Keratinocyte (primary cell): Measurements from ENCODE around the gene TXNRD2. TPM values are rescaled to one million over a fixed set of nuclear protein-coding genes. Genes with fewer than 3 reads are reported as not detected.
A peak's percentile ranks its signal among the peaks of the same experiment; 100 is the strongest.
"Not testable (repeated sequence)": the region's sequence is repeated elsewhere in the genome, so short reads cannot be mapped to it uniquely, and the experiment has no call there.

ENCODE experiments used
- DNase-seq: peaks from one replicate; pipeline ENCODE4 v3.0.0-alpha.2; 2011; ENCODE audit warnings: low read depth, missing footprints, low spot score
- FAIRE-seq: peaks from 2 replicates; lab custom pipeline; 2011; peaks lifted over from hg19 to GRCh38; lab: Jason Lieb, UNC
- H2AFZ ChIP-seq: 2 replicates; pipeline ENCODE4 v1.6.0; 2012; ENCODE audit warnings: low read length, control low read depth, inconsistent platforms; ENCODE audit not compliant: control insufficient read depth
- H3K27ac ChIP-seq: 2 replicates; pipeline ENCODE4 v1.5.1; 2011; ENCODE audit warnings: low read length; ENCODE audit not compliant: control insufficient read depth, insufficient read depth
- H3K27me3 ChIP-seq: 3 replicates; pipeline ENCODE4 v1.6.0; 2011; ENCODE audit warnings: low read length; ENCODE audit not compliant: control insufficient read depth, insufficient read depth; ENCODE audit errors: extremely low read depth
- H3K36me3 ChIP-seq, 2 experiments: 2 replicates in 1 of 2; 3 replicates in 1 of 2; pipeline ENCODE4 v1.5.1; 2011; ENCODE audit warnings: low read length in 2 of 2, mild to moderate bottlenecking in 1 of 2; ENCODE audit not compliant: control insufficient read depth in 2 of 2, insufficient read depth in 2 of 2; ENCODE audit errors: extremely low read depth in 1 of 2
- H3K4me1 ChIP-seq: 3 replicates; pipeline ENCODE4 v1.5.1; 2011; ENCODE audit warnings: low read length; ENCODE audit not compliant: control insufficient read depth, insufficient read depth; ENCODE audit errors: extremely low read depth
- H3K4me2 ChIP-seq: 3 replicates; pipeline ENCODE4 v1.6.0; 2011; ENCODE audit warnings: low read depth, low read length; ENCODE audit not compliant: control insufficient read depth, insufficient read depth; ENCODE audit errors: extremely low read depth
- H3K4me3 ChIP-seq, 3 experiments: fragments of 200-600 bp in 1 of 3; sonication (generic) in 1 of 3; 2 replicates in 2 of 3; 3 replicates in 1 of 3; pipeline ENCODE4 v1.5.1; 2011 to 2016; ENCODE audit warnings: low read length in 3 of 3, mild to moderate bottlenecking in 3 of 3, control low read depth in 2 of 3, inconsistent platforms in 1 of 3, low read depth in 1 of 3, mixed read lengths in 1 of 3, mixed run types in 1 of 3, moderate library complexity in 1 of 3; ENCODE audit not compliant: control insufficient read depth in 2 of 3, insufficient read depth in 2 of 3; ENCODE audit errors: extremely low read depth in 1 of 3
- H3K79me2 ChIP-seq: 2 replicates; pipeline ENCODE4 v1.6.0; 2012; ENCODE audit warnings: low read length; ENCODE audit not compliant: control insufficient read depth, insufficient read depth
- H3K9ac ChIP-seq: 3 replicates; pipeline ENCODE4 v1.6.0; 2011; ENCODE audit warnings: low read length; ENCODE audit not compliant: control insufficient read depth, insufficient read depth; ENCODE audit errors: extremely low read depth
- H3K9me1 ChIP-seq: 3 replicates; pipeline ENCODE4 v1.6.0; 2011; ENCODE audit warnings: low read length; ENCODE audit not compliant: control insufficient read depth, insufficient read depth; ENCODE audit errors: extremely low read depth
- H3K9me3 ChIP-seq: 2 replicates; pipeline ENCODE4 v1.5.1; 2012; ENCODE audit warnings: low read depth, low read length; ENCODE audit not compliant: control insufficient read depth
- H4K20me1 ChIP-seq: 3 replicates; pipeline ENCODE4 v1.6.0; 2011; ENCODE audit warnings: low read length; ENCODE audit not compliant: control insufficient read depth, insufficient read depth; ENCODE audit errors: extremely low read depth
- EZH2 ChIP-seq: IDR thresholded peaks from one replicate; pipeline ENCODE4 v1.6.1; 2012; ENCODE audit warnings: inconsistent platforms, mild to moderate bottlenecking, low read length, moderate library complexity
- dilution Hi-C: fragments of 300-500 bp; cut with MboI; formaldehyde crosslinking; loops from one replicate; pipeline ENCODE4 v1.7.0; 2020; ENCODE audit warnings: low sequenced_read_pairs; ENCODE audit not compliant: extremely low pct_ligation_motif_present
- polyA plus RNA-seq, 5 experiments: library from polyadenylated mRNA; depleted of rRNA in 3 of 5; stranded (reverse) in 3 of 5; stranded (forward) in 1 of 5; unstranded in 1 of 5; fragments of >200 nt; gene quantifications; 1 replicate in 1 of 5; 2 replicates in 3 of 5; 3 replicates in 1 of 5; pipeline versions ENCODE4 v1.2.1 to v1.2.3, GENCODE V29; 2011 to 2012; ENCODE audit warnings: missing spikeins in 2 of 5, low read depth in 1 of 5, low replicate concordance in 1 of 5
- TF ChIP-seq, protein P1 (sequence below), 3 experiments: IDR thresholded peaks in 1 of 3; conservative IDR thresholded peaks in 1 of 3; optimal IDR thresholded peaks in 1 of 3; 2 replicates in 2 of 3; 3 replicates in 1 of 3; pipeline versions ENCODE3 to v1.5.1; 2011; ENCODE audit warnings: low read length in 3 of 3, mild to moderate bottlenecking in 3 of 3, moderate library complexity in 2 of 3, control low read depth in 1 of 3, inconsistent platforms in 1 of 3; ENCODE audit not compliant: insufficient read depth in 2 of 3; ENCODE audit errors: extremely low read depth in 1 of 3

The TXNRD2 gene
- polyA plus RNA-seq, 1 donor (not counting 4 experiments of a cell fraction or from before 2014, with no cell fraction given) = 16.0 TPM

DNA sequence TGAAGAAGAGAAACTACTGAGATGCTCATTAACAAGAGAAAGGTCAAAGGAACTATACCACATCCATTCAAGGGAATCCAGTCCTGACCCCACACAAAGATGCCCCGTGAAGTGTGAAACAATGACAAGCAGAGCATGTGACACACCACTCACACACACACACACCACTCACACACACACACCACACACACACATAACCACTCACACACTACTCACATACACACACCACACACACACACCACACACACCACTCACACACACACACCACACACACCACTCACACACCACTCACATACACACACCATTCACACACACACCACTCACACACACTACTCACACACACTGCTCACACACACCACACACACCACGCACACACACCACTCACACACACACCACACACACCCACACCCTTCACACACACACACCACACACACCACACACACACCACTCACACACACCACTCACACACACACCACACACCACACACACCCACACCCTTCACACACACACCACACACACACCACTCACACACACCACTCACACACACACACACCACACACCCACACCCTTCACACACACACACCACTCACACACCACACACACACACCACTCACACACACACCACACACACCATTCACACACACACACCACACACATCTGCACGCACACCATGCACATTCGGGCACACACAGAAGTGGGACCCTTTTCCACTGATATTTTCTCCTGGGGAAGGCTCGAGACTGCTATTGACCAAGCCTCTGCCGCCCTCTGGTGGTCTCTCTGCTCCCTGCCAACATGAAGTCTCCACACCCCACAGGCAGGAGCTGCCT, 32.1 kb downstream of the TXNRD2 start:
- no peak for TF ChIP-seq EZH2
- TF ChIP-seq, protein P1, sequence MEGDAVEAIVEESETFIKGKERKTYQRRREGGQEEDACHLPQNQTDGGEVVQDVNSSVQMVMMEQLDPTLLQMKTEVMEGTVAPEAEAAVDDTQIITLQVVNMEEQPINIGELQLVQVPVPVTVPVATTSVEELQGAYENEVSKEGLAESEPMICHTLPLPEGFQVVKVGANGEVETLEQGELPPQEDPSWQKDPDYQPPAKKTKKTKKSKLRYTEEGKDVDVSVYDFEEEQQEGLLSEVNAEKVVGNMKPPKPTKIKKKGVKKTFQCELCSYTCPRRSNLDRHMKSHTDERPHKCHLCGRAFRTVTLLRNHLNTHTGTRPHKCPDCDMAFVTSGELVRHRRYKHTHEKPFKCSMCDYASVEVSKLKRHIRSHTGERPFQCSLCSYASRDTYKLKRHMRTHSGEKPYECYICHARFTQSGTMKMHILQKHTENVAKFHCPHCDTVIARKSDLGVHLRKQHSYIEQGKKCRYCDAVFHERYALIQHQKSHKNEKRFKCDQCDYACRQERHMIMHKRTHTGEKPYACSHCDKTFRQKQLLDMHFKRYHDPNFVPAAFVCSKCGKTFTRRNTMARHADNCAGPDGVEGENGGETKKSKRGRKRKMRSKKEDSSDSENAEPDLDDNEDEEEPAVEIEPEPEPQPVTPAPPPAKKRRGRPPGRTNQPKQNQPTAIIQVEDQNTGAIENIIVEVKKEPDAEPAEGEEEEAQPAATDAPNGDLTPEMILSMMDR (optimal IDR thresholded peaks at IDR 0.05 in 1 of 3, IDR thresholded peaks at IDR 0.05 in 1 of 3, conservative IDR thresholded peaks at IDR 0.05 in 1 of 3; ENCODE audit: extremely low read depth in 1 of 3, insufficient read depth in 2 of 3, low read length in 3 of 3) = peak; percentile 90 to 95 (median 93)
- dilution Hi-C loops = no loop called here
- peak; percentile 78 for FAIRE-seq

DNA sequence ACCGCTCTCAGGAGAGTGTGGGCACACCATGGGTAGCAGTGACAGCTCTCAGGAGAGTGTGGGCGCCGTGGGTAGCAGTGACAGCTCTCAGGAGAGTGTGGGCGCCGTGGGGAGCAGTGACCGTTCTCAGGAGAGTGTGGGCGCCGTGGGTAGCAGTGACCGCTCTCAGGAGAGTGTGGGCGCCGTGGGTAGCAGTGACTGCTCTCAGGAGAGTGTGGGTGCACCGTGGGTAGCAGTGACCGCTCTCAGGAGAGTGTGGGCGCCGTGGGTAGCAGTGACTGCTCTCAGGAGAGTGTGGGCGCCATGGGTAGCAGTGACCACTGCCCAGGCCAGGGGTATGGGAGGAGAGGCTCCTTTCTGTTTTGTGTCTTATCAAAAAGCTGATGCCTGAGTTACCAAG, 33.7 kb downstream of the TXNRD2 start:
- DNase-seq, dilution Hi-C loops, H3K4me3 ChIP-seq, H3K9ac ChIP-seq, H3K9me3 ChIP-seq, H3K9me1 ChIP-seq, H3K27me3 ChIP-seq, H3K79me2 ChIP-seq, H3K36me3 ChIP-seq, H3K4me2 ChIP-seq, H4K20me1 ChIP-seq, H2AFZ ChIP-seq, FAIRE-seq, H3K4me1 ChIP-seq, H3K27ac ChIP-seq: not testable (repeated sequence)

More for the DNA sequence above, 32.1 kb downstream of the TXNRD2 start:
- no peak overlapping the region for H3K27ac ChIP-seq
- H3K4me2 ChIP-seq = no peak overlapping the region
- no peak overlapping the region for H2AFZ ChIP-seq
- H4K20me1 ChIP-seq = no peaks in the 10 kb centered on the region
- H3K4me3 ChIP-seq = no peak overlapping the region
- no peaks in the 10 kb centered on the region for H3K4me1 ChIP-seq
- no peak overlapping the region for H3K9ac ChIP-seq
- H3K79me2 ChIP-seq = no peaks in the 10 kb centered on the region
- DNase-seq = peak; percentile 26
- peaks cover 3 to 5% of the 10 kb centered on the region in 2 experiments for H3K36me3 ChIP-seq
- no peaks in the 10 kb centered on the region for H3K9me1 ChIP-seq
- H3K9me3 ChIP-seq = no peaks in the 10 kb centered on the region
- no peaks in the 10 kb centered on the region for H3K27me3 ChIP-seq

- FAIRE-seq, H3K9ac ChIP-seq, H3K36me3 ChIP-seq, H3K4me3 ChIP-seq, H2AFZ ChIP-seq, dilution Hi-C loops, H4K20me1 ChIP-seq, H3K9me1 ChIP-seq, H3K27me3 ChIP-seq, H3K27ac ChIP-seq, DNase-seq, H3K4me2 ChIP-seq, H3K9me3 ChIP-seq, H3K79me2 ChIP-seq, H3K4me1 ChIP-seq: not testable (repeated sequence)
Measured at GRCh38 chr22:19906864-19907263, 34.8 kb downstream of the TXNRD2 start.
